PC-3 (cell line): ENCODE data around the gene RNU1-2.

Experiments
- CTCF ChIP-seq: fragments of 300-600 bp; sonication (generic); conservative IDR thresholded peaks from 2 replicates; pipeline ENCODE4 v1.5.1; 2017; ENCODE audit warnings: antibody characterized with exemption, low read depth, mild to moderate bottlenecking, low read length
- EZH2 ChIP-seq: fragments of 300-600 bp; sonication (generic); IDR thresholded peaks from one replicate; pipeline ENCODE4 v1.6.1; 2017; ENCODE audit warnings: antibody characterized with exemption, mild to moderate bottlenecking, low read length; ENCODE audit not compliant: unreplicated experiment

DNA sequence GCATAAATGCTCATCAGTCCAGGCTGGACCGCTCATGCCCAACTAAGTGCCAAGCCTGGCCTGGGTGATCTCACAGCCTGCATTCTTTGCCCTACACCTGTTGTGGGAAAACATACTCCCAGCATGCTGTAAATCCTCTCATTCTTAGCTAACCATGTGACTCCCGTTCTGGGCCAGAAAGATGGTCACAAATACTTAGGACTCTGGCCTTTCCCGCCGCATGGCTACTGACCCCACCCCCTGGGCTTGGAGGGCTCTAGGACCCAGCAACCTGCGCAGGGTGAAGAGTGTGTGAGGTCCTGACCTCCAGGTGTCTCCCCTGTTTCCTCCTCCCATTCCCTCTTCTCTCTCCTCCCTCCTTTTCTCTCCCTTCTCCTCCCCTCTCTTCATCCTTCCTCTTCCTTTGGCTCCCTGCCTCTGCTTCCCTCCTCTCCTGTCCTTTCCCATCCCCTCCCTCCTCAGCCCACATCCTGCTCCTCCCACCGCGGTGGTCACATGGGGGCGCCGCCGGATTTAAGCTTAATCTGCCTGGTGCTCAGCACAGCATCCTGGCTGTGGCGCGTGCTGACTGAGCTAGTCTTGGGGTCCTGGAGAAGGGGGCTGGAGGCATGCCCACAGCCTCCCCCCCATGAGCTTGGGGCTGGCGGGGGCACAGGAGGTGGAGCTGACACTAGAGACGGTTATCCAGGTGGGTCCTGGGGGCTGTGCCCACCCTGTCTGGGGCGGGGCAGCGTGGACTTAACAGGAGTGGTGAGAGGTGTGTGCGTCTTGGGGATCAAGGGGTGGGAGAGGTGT, 25.8 kb downstream of the RNU1-2 start, which contains the start of gene CROCC:
- TF ChIP-seq EZH2 (no peak), CTCF (no peak)
